Activated CD4-positive, alpha-beta T cell treated with anti-CD3 and anti-CD28 coated beads for 48 hours (primary cell): Measurements from ENCODE around the gene RRH.
"Not testable (repeated sequence)": the region's sequence is repeated elsewhere in the genome, so short reads cannot be mapped to it uniquely, and the experiment has no call there.

Experiments used
- DNase-seq: peaks from one replicate; pipeline ENCODE4 v3.0.0-alpha.2; 2020

RRH gene

DNA sequence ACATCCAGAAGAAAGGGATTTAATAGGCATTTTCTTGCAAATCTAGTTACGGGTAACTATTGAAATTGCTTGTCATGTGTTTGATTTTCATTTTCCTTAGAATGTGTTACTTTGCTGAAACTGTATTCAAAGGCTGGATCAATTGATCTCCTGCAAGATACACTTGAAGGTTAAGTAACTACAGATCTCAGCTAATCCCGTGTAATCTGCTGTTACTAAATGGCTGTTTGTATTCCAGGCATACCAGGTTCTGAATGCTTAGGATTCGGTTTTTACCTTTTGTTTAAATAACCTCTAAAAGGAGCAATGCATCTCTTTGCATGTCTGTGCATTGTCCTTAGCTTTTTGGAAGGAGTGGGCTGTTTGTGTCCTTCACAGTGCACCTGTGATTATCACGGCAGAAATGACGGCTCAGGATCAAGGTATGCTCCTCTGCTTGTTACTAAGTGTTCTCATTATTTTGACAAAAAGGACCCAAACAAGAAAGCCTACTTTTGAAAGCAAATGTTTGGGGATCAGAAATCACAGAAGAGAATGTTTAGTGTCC is 20.2 kb downstream of the RRH start, which contains the start of gene LRIT3:
Gene LRIT3, plus strand, starts transcription at position 212 of the 547 bp plus-strand sequence. Its CDS starts 95 bp downstream, at position 307.
- no peak for DNase-seq

GRCh38 chr4:109848501-109848900 is 20.7 kb downstream of the RRH start:
- no peak for DNase-seq

DNA sequence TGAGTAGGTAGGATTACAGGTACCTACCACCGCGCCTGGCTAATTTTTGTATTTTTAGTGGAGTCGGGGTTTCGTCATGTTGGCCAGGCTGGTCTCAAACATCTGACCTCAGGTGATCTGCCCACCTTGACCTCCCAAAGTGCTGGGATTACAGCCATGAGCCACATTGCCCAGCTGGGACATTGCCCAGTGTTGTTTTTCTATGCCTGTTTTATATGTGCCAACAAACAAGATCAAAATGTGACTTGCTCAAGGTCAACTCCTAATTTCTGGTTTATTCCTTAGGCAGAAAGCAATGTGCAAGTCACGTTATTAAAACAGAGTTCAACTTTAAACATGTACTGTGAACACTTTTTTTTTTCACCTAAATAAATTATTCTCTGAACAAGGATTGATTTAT is 22.8 kb downstream of the RRH start:
- DNase-seq = no peak

GRCh38 chr4:109859426-109860300 is 31.9 kb downstream of the RRH start:
- not testable (repeated sequence) for DNase-seq

GRCh38 chr4:109861271-109861670 is 33.5 kb downstream of the RRH start:
- no peak for DNase-seq

DNA sequence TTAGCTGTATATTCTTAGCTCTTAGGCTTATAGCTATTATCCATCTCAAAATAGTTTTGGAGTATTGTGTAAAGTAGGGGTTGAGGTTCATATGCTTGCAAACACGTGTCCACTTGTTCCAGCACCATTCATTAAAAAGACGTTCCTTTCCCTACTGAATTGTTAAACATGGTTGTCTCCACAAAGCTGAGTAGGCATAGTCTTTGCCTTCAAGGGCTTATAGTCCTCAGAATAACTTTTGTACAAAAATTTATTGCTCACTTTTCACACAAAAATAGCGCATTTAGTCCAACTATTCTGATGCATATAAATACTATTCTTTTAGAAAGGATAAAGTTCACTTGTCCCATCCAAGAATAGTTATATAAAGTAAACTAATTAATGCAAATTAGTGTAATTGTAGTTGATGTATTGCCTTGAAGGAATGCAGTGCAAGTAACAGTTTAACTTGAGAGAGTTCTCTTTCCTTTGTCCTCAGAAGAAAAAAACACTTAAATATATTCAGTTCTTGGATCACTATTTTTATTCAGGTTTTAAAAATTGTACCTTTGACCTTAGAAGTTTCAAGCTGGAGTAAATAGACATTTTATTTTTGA is 34.2 kb downstream of the RRH start:
- DNase-seq = no peak

GRCh38 chr4:109864134-109864533 is 36.4 kb downstream of the RRH start:
- no peak for DNase-seq

GRCh38 chr4:109870061-109870460 is 42.3 kb downstream of the RRH start:
- no peak for DNase-seq

- DNase-seq = no peak
These were observed 44.3 kb downstream of the RRH start for GRCh38 chr4:109872065-109872464.

GRCh38 chr4:109872950-109873656 is 45.3 kb downstream of the RRH start:
- DNase-seq = no peak

- no peak for DNase-seq
These were observed 46.2 kb downstream of the RRH start for GRCh38 chr4:109873791-109874514.

GRCh38 chr4:109875106-109875505 is 47.3 kb downstream of the RRH start:
- DNase-seq = no peak

GRCh38 chr4:109875553-109875952 is 47.8 kb downstream of the RRH start:
- not testable (repeated sequence) for DNase-seq

- no peak for DNase-seq
These were observed 49.0 kb downstream of the RRH start for GRCh38 chr4:109876634-109877265.

- DNase-seq = no peak
These were observed 49.6 kb downstream of the RRH start for GRCh38 chr4:109877400-109877799.

GRCh38 chr4:109878355-109878754 is 50.6 kb downstream of the RRH start:
- DNase-seq = no peak

- no peak for DNase-seq
These were observed 51.3 kb downstream of the RRH start for GRCh38 chr4:109879081-109879480.

GRCh38 chr4:109879636-109880314 is 52.0 kb downstream of the RRH start:
- no peak for DNase-seq

- no peak for DNase-seq
These were observed 58.5 kb downstream of the RRH start for GRCh38 chr4:109886303-109886702.

GRCh38 chr4:109887071-109887470 is 59.3 kb downstream of the RRH start:
- no peak for DNase-seq

- no peak for DNase-seq
These were observed 62.3 kb downstream of the RRH start for GRCh38 chr4:109890076-109890475.
